Spleen (tissue), 7 donors: Measurements from ENCODE around the gene ITPK1.

Experiments used
- CTCF ChIP-seq, 11 experiments: fragments of 200-600 bp in 7 of 11; fragments of 450-650 bp in 4 of 11; sonication (generic) in 4 of 11; IDR thresholded peaks in 8 of 11; conservative IDR thresholded peaks in 3 of 11; 1 replicate in 7 of 11; 2 replicates in 4 of 11; pipeline versions ENCODE4 v1.4.0 to v1.8.0; 2016 to 2021; ENCODE audit warnings: antibody characterized with exemption in 11 of 11, inconsistent platforms in 4 of 11, mild to moderate bottlenecking in 1 of 11
- POLR2A ChIP-seq, 3 donors: fragments of 450-650 bp; IDR thresholded peaks; one replicate each; pipeline ENCODE4 v1.5.1; 2017; ENCODE audit warnings: antibody characterized with exemption in 3 of 3, mild to moderate bottlenecking in 1 of 3
- POLR2AphosphoS5 ChIP-seq, 3 donors: sonication (generic); formaldehyde crosslinking; IDR thresholded peaks; one replicate each; pipeline ENCODE4 v1.5.1; 2017; ENCODE audit warnings: antibody characterized with exemption in 3 of 3
- donor health status: DM: no; HTN: no; CAD: no; lungs with moderate emphysema.
- donor health status: DM: no; HTN: no; CAD: no.
- donor health status: DM: no; HTN: no; CAD: no.

- TF ChIP-seq CTCF (IDR thresholded peaks at IDR 0.05 in 8 of 11, conservative IDR thresholded peaks at IDR 0.05 in 3 of 11) (no peak), POLR2A (IDR thresholded peaks at IDR 0.05) (no peak), POLR2AphosphoS5 (IDR thresholded peaks at IDR 0.05) (no peak)
Measured at GRCh38 chr14:93025055-93025454, 90.7 kb downstream of the ITPK1 start.
